ENCODE results near the gene HHLA2.

- TF ChIP-seq, protein P1, sequence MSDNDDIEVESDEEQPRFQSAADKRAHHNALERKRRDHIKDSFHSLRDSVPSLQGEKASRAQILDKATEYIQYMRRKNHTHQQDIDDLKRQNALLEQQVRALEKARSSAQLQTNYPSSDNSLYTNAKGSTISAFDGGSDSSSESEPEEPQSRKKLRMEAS (IDR thresholded peaks at IDR 0.05): no peak
- no peak for TF ChIP-seq EP300 (IDR thresholded peaks at IDR 0.05; ENCODE audit: borderline replicate concordance)
- no peak for TF ChIP-seq RAD21 (IDR thresholded peaks at IDR 0.05; ENCODE audit: low read depth)
- TF ChIP-seq USF1 (IDR thresholded peaks at IDR 0.05): no peak
- no peak for TF ChIP-seq TAF1 (IDR thresholded peaks at IDR 0.05; ENCODE audit: low read depth)
- TF ChIP-seq NFIC (IDR thresholded peaks at IDR 0.05): no peak
- TF ChIP-seq CREB1 (IDR thresholded peaks at IDR 0.05; ENCODE audit: low read depth): no peak
- TF ChIP-seq YY1 (IDR thresholded peaks at IDR 0.05; ENCODE audit: low read depth): no peak
- no peak for TF ChIP-seq TEAD4 (IDR thresholded peaks at IDR 0.05)
- no peak for TF ChIP-seq EGR1 (IDR thresholded peaks at IDR 0.05)
Observed at GRCh38 chr3:108342837-108343486, 46.6 kb downstream of the HHLA2 start.
